Measurements from ENCODE around the gene KDM4D.
"Not testable (repeated sequence)": the region's sequence is repeated elsewhere in the genome, so short reads cannot be mapped to it uniquely, and the experiment has no call there.

KDM4D gene

GRCh38 chr11:94958121-94958696 is 15.3 kb upstream of the KDM4D start:
- DNase-seq (ENCODE audit: low spot score), result no peak

GRCh38 chr11:94959179-94959578 is 14.3 kb upstream of the KDM4D start:
- no peak for DNase-seq (ENCODE audit: low spot score)

DNA sequence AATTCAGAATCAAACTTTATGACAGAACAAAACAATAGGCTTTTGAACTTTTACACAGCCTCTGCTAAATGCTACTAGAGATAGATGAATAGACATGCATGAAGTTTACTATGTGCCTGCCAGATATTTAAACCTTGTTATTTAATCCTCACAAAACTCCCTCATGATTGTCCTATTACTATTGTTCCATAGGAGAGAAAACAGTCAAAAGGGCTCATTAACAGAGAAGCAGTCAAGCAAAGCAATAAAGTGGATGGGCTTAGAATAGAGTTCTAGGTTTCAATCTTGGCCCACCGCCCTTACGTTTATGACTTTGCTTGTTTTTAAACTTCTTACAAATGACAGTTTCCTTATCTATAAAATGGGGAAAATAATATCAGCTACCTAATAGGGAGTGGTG is 13.0 kb upstream of the KDM4D start:
- DNase-seq (ENCODE audit: low spot score), result no peak

DNA sequence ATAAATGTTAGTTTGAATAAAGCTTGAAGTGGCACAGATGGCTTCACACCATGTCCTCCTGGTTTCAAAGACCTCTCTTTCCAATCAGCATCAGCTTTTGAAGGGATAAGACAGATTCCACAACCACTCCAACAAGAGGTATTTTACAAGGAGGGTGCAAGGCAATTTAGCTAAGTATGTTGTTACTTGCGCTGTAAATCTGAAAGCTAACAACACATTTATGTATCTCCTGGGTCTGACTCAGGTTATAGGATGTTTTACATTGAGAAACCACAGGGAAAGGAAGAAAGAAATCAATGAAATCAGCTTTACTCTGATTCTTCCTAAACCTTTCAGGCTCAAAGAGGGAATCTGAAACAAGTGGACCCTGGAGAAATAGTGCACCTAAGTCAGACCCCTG is 12.3 kb upstream of the KDM4D start:
- DNase-seq (ENCODE audit: low spot score), result no peak

- DNase-seq (ENCODE audit: low spot score), result no peak
Measured at GRCh38 chr11:94964934-94965333, 8.6 kb upstream of the KDM4D start.

DNA sequence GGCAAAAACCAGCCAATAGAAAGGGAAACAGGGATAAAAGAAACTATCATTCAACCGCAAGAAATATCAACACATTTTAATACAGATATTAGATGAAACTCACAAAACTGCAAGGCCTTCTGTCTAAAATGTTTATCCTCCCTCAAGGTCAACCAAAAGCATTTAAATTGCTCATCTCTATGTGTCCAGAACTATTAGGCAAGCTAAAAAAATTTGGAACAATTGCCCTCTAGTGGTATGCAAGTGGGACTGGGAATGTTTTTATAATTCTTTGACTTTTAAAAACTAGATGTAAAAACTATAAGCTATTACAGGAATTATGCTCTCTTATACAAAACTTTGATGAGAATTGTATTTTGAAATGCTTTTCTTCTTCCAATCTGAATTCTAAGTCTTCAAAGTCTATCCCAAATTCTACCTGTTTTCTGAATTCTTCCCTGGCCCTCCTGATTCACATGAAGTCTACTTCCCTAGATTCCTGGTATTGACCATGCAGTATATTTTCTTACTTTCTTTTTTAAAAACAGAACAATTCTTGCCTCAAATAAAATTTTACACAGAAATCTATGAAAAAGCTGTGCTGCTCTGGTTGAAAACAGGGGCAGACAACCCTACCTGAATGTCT is 5.1 kb upstream of the KDM4D start:
- peak; percentile 34 for DNase-seq (ENCODE audit: low spot score)

GRCh38 chr11:94972700-94973098 is 810 bp upstream of the KDM4D start:
- no peak for DNase-seq (ENCODE audit: low spot score)

- DNase-seq (ENCODE audit: low spot score), result no peak
Measured at GRCh38 chr11:94974178-94974577, 669 bp downstream of the KDM4D start.

- no peak for DNase-seq (ENCODE audit: low spot score)
Measured at GRCh38 chr11:94975599-94975998, 2.1 kb downstream of the KDM4D start.

DNA sequence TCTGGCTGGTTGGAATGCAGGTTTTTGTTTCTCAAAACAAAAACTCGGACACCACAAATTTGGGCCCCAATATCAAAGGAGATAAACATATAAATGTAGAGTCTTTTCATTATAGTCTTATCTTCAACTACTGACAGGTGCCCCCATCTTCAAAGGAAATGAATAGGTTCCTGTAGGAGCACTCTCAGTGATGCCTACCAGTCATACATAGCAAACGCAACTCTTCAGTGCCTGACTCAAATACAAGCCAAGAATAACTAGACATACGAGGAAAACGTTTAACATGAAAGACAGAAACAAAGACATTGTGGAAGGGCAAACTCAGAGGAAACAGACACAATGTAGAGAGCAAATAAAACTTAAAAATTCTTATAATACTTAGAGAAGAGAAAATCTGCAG is 13.9 kb downstream of the KDM4D start:
- DNase-seq (ENCODE audit: low spot score), result no peak

GRCh38 chr11:94988748-94989147 is 15.2 kb downstream of the KDM4D start:
- DNase-seq (ENCODE audit: low spot score), result no peak

DNA sequence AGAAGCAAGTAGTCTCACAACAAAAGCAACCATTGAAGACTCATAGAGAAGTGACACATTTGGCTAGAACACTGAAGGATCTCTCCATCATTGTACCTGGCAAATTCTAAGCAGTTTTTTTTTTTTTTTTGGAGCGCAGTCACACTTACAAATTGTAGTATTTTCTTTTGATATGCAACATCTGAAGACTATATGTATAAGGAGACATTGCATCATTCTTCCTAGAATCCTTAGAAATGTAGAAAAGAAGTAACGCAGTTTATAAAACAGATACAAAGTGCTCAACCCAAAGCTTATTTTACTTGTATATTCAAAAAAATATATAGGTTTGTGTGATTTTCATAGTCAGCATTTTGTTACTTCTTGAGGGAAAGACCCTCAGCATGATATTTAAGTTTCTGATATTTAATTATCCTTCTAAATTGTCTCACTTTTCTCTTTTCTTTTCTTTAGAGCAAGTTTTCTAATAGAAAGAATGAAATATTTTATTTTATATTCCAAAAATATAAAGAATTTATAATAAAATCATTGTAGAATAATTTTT is 20.0 kb downstream of the KDM4D start:
- no peak for DNase-seq (ENCODE audit: low spot score)

- no peak for DNase-seq (ENCODE audit: low spot score)
Measured at GRCh38 chr11:94997437-94997836, 23.9 kb downstream of the KDM4D start.

GRCh38 chr11:94998285-94998684 is 24.8 kb downstream of the KDM4D start:
- DNase-seq (ENCODE audit: low spot score), result no peak

DNA sequence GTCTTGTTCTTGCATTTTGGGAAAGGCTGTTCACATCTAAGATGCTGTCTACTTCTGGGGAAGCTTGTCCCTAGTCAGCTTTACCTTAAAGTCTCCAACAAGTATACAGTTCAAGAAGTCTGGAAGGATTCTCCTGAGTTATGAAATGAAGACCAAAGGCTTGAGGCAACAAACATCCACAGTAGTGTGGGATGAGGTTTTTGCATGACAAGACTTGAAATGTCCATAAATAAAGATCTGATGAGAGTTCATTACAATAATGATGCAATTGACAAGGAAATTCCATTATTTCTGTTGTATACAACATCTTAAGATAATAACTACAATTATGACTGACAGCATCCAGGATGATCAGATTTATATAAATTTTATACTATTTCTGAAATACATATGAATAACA is 30.2 kb downstream of the KDM4D start:
- DNase-seq (ENCODE audit: low spot score), result no peak

DNA sequence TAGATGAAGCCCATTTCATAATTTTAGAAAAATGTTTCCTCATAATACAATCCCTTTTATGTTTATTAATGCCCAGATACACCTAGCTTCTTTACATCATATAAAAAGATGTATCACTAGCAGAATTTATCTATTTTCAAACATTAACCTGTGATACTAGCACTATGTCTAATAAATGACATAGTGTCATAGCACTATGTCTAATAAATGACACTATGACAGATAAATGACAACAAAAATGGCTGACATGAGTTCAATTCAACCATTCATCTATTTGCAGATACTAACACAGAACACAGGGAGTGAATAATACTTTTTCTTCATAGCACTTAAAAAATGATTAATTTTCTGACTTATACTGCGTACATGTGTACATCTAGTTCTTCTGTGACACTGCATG is 32.1 kb downstream of the KDM4D start:
- DNase-seq (ENCODE audit: low spot score), result no peak

GRCh38 chr11:95011376-95011775 is 37.9 kb downstream of the KDM4D start:
- no peak for DNase-seq (ENCODE audit: low spot score)

GRCh38 chr11:95014184-95014821 is 40.8 kb downstream of the KDM4D start:
- no peak for DNase-seq (ENCODE audit: low spot score)

DNA sequence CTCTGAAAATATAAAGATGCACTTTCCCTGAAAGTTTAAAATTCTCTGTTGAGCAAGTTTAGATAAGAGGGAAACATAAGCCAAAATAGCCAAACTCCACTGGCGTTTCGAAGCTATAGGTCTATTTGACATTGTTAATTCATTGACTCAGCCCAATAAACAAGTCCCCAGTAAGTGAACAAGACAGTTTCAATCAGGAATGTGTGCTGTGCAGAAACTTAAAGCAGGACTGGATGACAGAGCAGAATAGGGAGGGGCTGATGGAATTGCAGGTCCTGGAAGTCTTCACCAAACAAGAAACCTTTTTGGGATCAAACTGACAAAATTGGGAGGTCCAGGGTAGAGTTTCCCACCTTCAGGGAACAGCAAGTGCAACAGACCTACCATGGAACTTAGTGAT is 42.6 kb downstream of the KDM4D start:
- no peak for DNase-seq (ENCODE audit: low spot score)

DNA sequence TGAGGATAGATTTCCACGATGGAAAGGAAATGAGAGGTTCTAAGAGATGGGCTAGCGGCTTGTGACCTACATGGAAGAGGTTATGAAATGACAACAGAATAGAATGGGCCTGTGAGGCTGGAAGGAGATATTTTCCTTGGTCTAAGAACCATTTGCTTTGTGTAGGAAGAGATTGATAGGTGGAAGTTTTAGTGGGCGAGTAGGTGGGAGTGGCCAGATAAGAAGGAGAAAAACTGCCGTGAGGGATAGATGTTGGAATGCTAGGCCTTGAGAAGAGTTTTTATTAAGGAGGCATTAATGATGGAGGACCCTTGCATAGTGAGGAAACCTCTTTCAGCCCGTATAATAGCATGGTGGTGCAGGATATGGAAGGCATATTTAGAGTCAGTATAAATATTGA is 48.0 kb downstream of the KDM4D start:
- DNase-seq (ENCODE audit: low spot score), result not testable (repeated sequence)

GRCh38 chr11:95024958-95025357 is 51.4 kb downstream of the KDM4D start, which contains the start of gene KDM4E:
Gene KDM4E (plus strand): TSS chr11:95025258. CDS start chr11:95025558, 300 bp downstream.
- DNase-seq (ENCODE audit: low spot score), result no peak

- not testable (repeated sequence) for DNase-seq (ENCODE audit: low spot score)
Measured at GRCh38 chr11:95025594-95025993, 52.1 kb downstream of the KDM4D start.

GRCh38 chr11:95028357-95028756 is 54.8 kb downstream of the KDM4D start:
- DNase-seq (ENCODE audit: low spot score), result no peak
